ENCODE results near the gene SYNGR1. TPM values are rescaled to one million over a fixed set of nuclear protein-coding genes. Genes with fewer than 3 reads are reported as not detected.

SYNGR1 gene
- total RNA-seq, 1 experiment from 2014 or later = 17.8 TPM

GRCh38 chr22:39368461-39368911, 18.7 kb downstream of the SYNGR1 start:
- peaks cover 4% of the 10 kb centered on the region; the same call in 1 of the 2 replicates for H3K9me3 ChIP-seq (ENCODE audit: control insufficient read depth, insufficient read depth, low read depth, low read length)
- peaks cover 16% of the 10 kb centered on the region for H3K4me1 ChIP-seq (ENCODE audit: control insufficient read depth, insufficient read depth, low read length)
- ChIA-PET POLR2A (no interaction called here), CTCF (no interaction called here)
- in situ Hi-C loops (cut with HindIII; ENCODE audit: low pct_unique_long_range_greater_than_20kb, low sequenced_read_pairs) (no loop called here), intact Hi-C loops (cut with micrococcal nuclease; ENCODE audit: unreplicated experiment) (no loop called here)
- no peak overlapping the region for H3K27ac ChIP-seq (ENCODE audit: low read length)
- H3K27me3 ChIP-seq (ENCODE audit: control insufficient read depth, insufficient read depth, low read length) = no peaks in the 10 kb centered on the region
- ATAC-seq = no peak
- no peak for TF ChIP-seq SIN3A (IDR thresholded peaks at IDR 0.05; ENCODE audit: borderline replicate concordance, insufficient read depth, low read depth, low read length)
- TF ChIP-seq TCF7L2 (IDR thresholded peaks at IDR 0.05; ENCODE audit: low read depth, low read length) = no peak
- TF ChIP-seq POLR2AphosphoS5 (IDR thresholded peaks at IDR 0.05; ENCODE audit: low read depth, low read length) = no peak
- TF ChIP-seq REST (IDR thresholded peaks at IDR 0.05; ENCODE audit: insufficient read depth in 1 of 2, low read depth in 2 of 2, low read length in 1 of 2) = no peak
- TF ChIP-seq CTCF (IDR thresholded peaks at IDR 0.05) = no peak
- no peak overlapping the region for H3K4me3 ChIP-seq (ENCODE audit: low read depth in 2 of 2, low read length in 2 of 2)
- no peak for DNase-seq (ENCODE audit: low read depth, low spot score)
- H3K36me3 ChIP-seq (ENCODE audit: control insufficient read depth, insufficient read depth, low read length) = no peaks in the 10 kb centered on the region
- BruUV-seq (replicated peaks) = no TSS peak

GRCh38 chr22:39369186-39369585, 19.4 kb downstream of the SYNGR1 start:
- Histone ChIP-seq H3K9me3 (ENCODE audit: control insufficient read depth, insufficient read depth, low read depth, low read length) (peaks cover 4% of the 10 kb centered on the region; the same call in 1 of the 2 replicates), H3K27ac (ENCODE audit: low read length) (no peak overlapping the region), H3K4me1 (ENCODE audit: control insufficient read depth, insufficient read depth, low read length) (peaks cover 9% of the 10 kb centered on the region), H3K4me3 (ENCODE audit: low read depth in 2 of 2, low read length in 2 of 2) (no peak overlapping the region), H3K27me3 (ENCODE audit: control insufficient read depth, insufficient read depth, low read length) (no peaks in the 10 kb centered on the region), H3K36me3 (ENCODE audit: control insufficient read depth, insufficient read depth, low read length) (no peaks in the 10 kb centered on the region)
- ChIA-PET CTCF (no interaction called here), POLR2A (no interaction called here)
- in situ Hi-C loops (cut with HindIII; ENCODE audit: low pct_unique_long_range_greater_than_20kb, low sequenced_read_pairs) = no loop called here
- no peak for ATAC-seq
- no peak for TF ChIP-seq POLR2AphosphoS5 (IDR thresholded peaks at IDR 0.05; ENCODE audit: low read depth, low read length)
- no peak for TF ChIP-seq REST (IDR thresholded peaks at IDR 0.05; ENCODE audit: insufficient read depth in 1 of 2, low read depth in 2 of 2, low read length in 1 of 2)
- no peak for DNase-seq (ENCODE audit: low read depth, low spot score)
- no TSS peak for BruUV-seq (replicated peaks)
- intact Hi-C loops (cut with micrococcal nuclease; ENCODE audit: unreplicated experiment) = no loop called here
